Measurements from ENCODE around the gene STUM. TPM values are rescaled to one million over a fixed set of nuclear protein-coding genes. Genes with fewer than 3 reads are reported as not detected.

The STUM gene
- total and polyA plus RNA-seq, 2 of the 8 experiments (the other 6 are each of a cell fraction or from before 2014, with no cell fraction given), result 0.76 to 1.2 TPM

DNA sequence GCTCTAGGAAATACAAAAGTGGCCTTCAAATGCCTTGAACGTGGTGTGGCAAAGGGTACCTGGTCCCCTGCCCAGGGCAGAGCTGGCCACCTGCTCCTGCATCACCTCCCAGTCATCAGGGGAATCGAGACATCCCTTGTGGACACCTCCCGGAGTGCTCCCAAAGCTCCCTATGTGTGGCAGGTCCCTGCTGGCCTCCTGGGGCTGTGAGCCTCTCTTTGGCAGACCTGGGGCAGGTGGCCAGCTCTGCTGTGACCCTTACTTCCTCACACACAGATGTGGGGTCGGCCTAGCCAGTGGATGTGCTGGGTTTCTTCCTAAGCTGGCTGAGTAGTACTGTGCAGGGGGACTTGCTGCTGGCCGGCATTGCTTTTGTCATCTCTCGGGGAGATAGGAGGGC, 104.0 kb downstream of the STUM start (continued):
- TF ChIP-seq CHD1 (IDR thresholded peaks at IDR 0.05; ENCODE audit: low read depth, low read length), result no peak
- no peak for TF ChIP-seq HDAC6 (IDR thresholded peaks at IDR 0.05; ENCODE audit: low read depth, low read length)
- no peak for TF ChIP-seq YY1 (IDR thresholded peaks at IDR 0.05; ENCODE audit: low read depth, low read length)
- no peak for TF ChIP-seq SIX5 (IDR thresholded peaks at IDR 0.05; ENCODE audit: low read depth, low read length)

Measured in H1 (cell line).